ENCODE results near the gene DNAH2.

DNAH2 gene

GRCh38 chr17:7839876-7840261, 122.3 kb downstream of the DNAH2 start:
- H3K27me3 ChIP-seq (ENCODE audit: low read depth, low read length): no peaks in the 10 kb centered on the region
- H2AFZ ChIP-seq (ENCODE audit: low read depth, low read length): no peak overlapping the region
- TF ChIP-seq EZH2phosphoT487 (IDR thresholded peaks at IDR 0.05; ENCODE audit: low read depth) (no peak), CTCF (IDR thresholded peaks at IDR 0.05; ENCODE audit: low read depth, low read length) (no peak)
- H3K4me3 ChIP-seq (ENCODE audit: low read length): 0 out of 2 replicates have a peak overlapping the region, but pooled peaks have one; percentile 88
- H3K9ac ChIP-seq (ENCODE audit: low read length): no peak overlapping the region
- peaks cover 78% of the 10 kb centered on the region for H3K79me2 ChIP-seq (ENCODE audit: low read length)
- peaks cover 39% of the 10 kb centered on the region for H3K4me1 ChIP-seq (ENCODE audit: low read length)
- no peaks in the 10 kb centered on the region for H3K9me3 ChIP-seq (ENCODE audit: insufficient read depth, low read length)
- peaks cover 26% of the 10 kb centered on the region for H4K20me1 ChIP-seq (ENCODE audit: insufficient read depth, low read length)
- peak overlapping the region; percentile 96 for H3K4me2 ChIP-seq (ENCODE audit: low read length)
- H3K36me3 ChIP-seq (replicated peaks; ENCODE audit: low read depth, low read length): no peaks in the 10 kb centered on the region
- no peak overlapping the region for H3K27ac ChIP-seq (ENCODE audit: low read length)

GRCh38 chr17:7840441-7840840, 122.9 kb downstream of the DNAH2 start:
- H3K4me2 ChIP-seq (ENCODE audit: low read length): peak overlapping the region; percentile 96
- H3K4me1 ChIP-seq (ENCODE audit: low read length): peaks cover 43% of the 10 kb centered on the region
- H3K4me3 ChIP-seq (ENCODE audit: low read length): peak overlapping the region; percentile 88
- TF ChIP-seq EZH2phosphoT487 (IDR thresholded peaks at IDR 0.05; ENCODE audit: low read depth) (no peak), CTCF (IDR thresholded peaks at IDR 0.05; ENCODE audit: low read depth, low read length) (no peak)
- peak overlapping the region; percentile 98 for H3K27ac ChIP-seq (ENCODE audit: low read length)
- H3K27me3 ChIP-seq (ENCODE audit: low read depth, low read length): no peaks in the 10 kb centered on the region
- peaks cover 5% of the 10 kb centered on the region for H3K36me3 ChIP-seq (replicated peaks; ENCODE audit: low read depth, low read length)
- H2AFZ ChIP-seq (ENCODE audit: low read depth, low read length): no peak overlapping the region
- peak overlapping the region; percentile 99; the same call in 1 of the 2 replicates for H3K9ac ChIP-seq (ENCODE audit: low read length)
- peaks cover 32% of the 10 kb centered on the region for H4K20me1 ChIP-seq (ENCODE audit: insufficient read depth, low read length)
- peaks cover 84% of the 10 kb centered on the region for H3K79me2 ChIP-seq (ENCODE audit: low read length)
- no peaks in the 10 kb centered on the region for H3K9me3 ChIP-seq (ENCODE audit: insufficient read depth, low read length)

- H3K27ac ChIP-seq (ENCODE audit: low read length): peak overlapping the region; percentile 98
Observed at GRCh38 chr17:7840875-7841274, 123.3 kb downstream of the DNAH2 start.

GRCh38 chr17:7841396-7841914, 123.9 kb downstream of the DNAH2 start:
- Histone ChIP-seq H3K4me2 (ENCODE audit: low read length) (peak overlapping the region; percentile 96), H3K36me3 (replicated peaks; ENCODE audit: low read depth, low read length) (peaks cover 8% of the 10 kb centered on the region), H3K4me3 (ENCODE audit: low read length) (peak overlapping the region; percentile 88), H3K4me1 (ENCODE audit: low read length) (peaks cover 45% of the 10 kb centered on the region), H3K79me2 (ENCODE audit: low read length) (peaks cover 83% of the 10 kb centered on the region), H3K9me3 (ENCODE audit: insufficient read depth, low read length) (no peaks in the 10 kb centered on the region), H2AFZ (ENCODE audit: low read depth, low read length) (no peak overlapping the region), H3K27ac (ENCODE audit: low read length) (peak overlapping the region; percentile 98), H4K20me1 (ENCODE audit: insufficient read depth, low read length) (peaks cover 41% of the 10 kb centered on the region), H3K9ac (ENCODE audit: low read length) (peak overlapping the region; percentile 99), H3K27me3 (ENCODE audit: low read depth, low read length) (no peaks in the 10 kb centered on the region)
- TF ChIP-seq EZH2phosphoT487 (IDR thresholded peaks at IDR 0.05; ENCODE audit: low read depth) (no peak), CTCF (IDR thresholded peaks at IDR 0.05; ENCODE audit: low read depth, low read length) (peak; percentile 17; the same call in 1 of the 2 replicates)

More at GRCh38 chr17:7840875-7841274, 123.3 kb downstream of the DNAH2 start:
- peak overlapping the region; percentile 96 for H3K4me2 ChIP-seq (ENCODE audit: low read length)
- peak overlapping the region; percentile 99 for H3K9ac ChIP-seq (ENCODE audit: low read length)
- H3K36me3 ChIP-seq (replicated peaks; ENCODE audit: low read depth, low read length): peaks cover 8% of the 10 kb centered on the region
- TF ChIP-seq EZH2phosphoT487 (IDR thresholded peaks at IDR 0.05; ENCODE audit: low read depth): no peak
- no peak for TF ChIP-seq CTCF (IDR thresholded peaks at IDR 0.05; ENCODE audit: low read depth, low read length)
- peak overlapping the region; percentile 88 for H3K4me3 ChIP-seq (ENCODE audit: low read length)
- no peak overlapping the region for H2AFZ ChIP-seq (ENCODE audit: low read depth, low read length)
- H3K4me1 ChIP-seq (ENCODE audit: low read length): peaks cover 45% of the 10 kb centered on the region
- peaks cover 36% of the 10 kb centered on the region for H4K20me1 ChIP-seq (ENCODE audit: insufficient read depth, low read length)
- peaks cover 86% of the 10 kb centered on the region for H3K79me2 ChIP-seq (ENCODE audit: low read length)
- H3K27me3 ChIP-seq (ENCODE audit: low read depth, low read length): no peaks in the 10 kb centered on the region
- H3K9me3 ChIP-seq (ENCODE audit: insufficient read depth, low read length): no peaks in the 10 kb centered on the region

All from OCI-LY3 (cell line).